Loucy (cell line): ENCODE results near the gene BROX.
"Not testable (repeated sequence)": the region's sequence is repeated elsewhere in the genome, so short reads cannot be mapped to it uniquely, and the experiment has no call there.

Source experiments
- H2AFZ ChIP-seq: fragments of 200-600 bp; sonication (generic); 2 replicates; pipeline ENCODE4 v1.6.0; 2016; ENCODE audit warnings: antibody characterized with exemption, mild to moderate bottlenecking, low read length, moderate library complexity
- H3F3A ChIP-seq: fragments of 200-600 bp; 2 replicates; pipeline ENCODE4 v1.6.0; 2016; ENCODE audit warnings: antibody characterized with exemption, low read depth, mild to moderate bottlenecking
- H3K27me3 ChIP-seq: fragments of 200-600 bp; sonication (generic); 2 replicates; pipeline ENCODE4 v1.6.1; 2014; ENCODE audit warnings: low read length, mild to moderate bottlenecking; ENCODE audit not compliant: insufficient read depth, poor library complexity, severe bottlenecking
- H3K36me3 ChIP-seq: fragments of 200-600 bp; sonication (generic); 2 replicates; pipeline ENCODE4 v1.6.1; 2016; ENCODE audit warnings: low read length; ENCODE audit not compliant: insufficient read depth
- H3K4me1 ChIP-seq: fragments of 200-600 bp; sonication (generic); 2 replicates; pipeline ENCODE4 v1.5.1; 2014; ENCODE audit warnings: low read length, mild to moderate bottlenecking; ENCODE audit not compliant: insufficient read depth, poor library complexity, severe bottlenecking
- H3K4me2 ChIP-seq: fragments of 200-600 bp; sonication (generic); 2 replicates; pipeline ENCODE4 v1.6.0; 2014; ENCODE audit warnings: antibody characterized with exemption, low read length, low read depth, mild to moderate bottlenecking; ENCODE audit not compliant: poor library complexity, severe bottlenecking
- H3K4me3 ChIP-seq: fragments of 200-600 bp; sonication (generic); 2 replicates; pipeline ENCODE4 v1.5.1; 2014; ENCODE audit warnings: low read length, mild to moderate bottlenecking, mixed read lengths; ENCODE audit not compliant: poor library complexity, severe bottlenecking
- H3K79me2 ChIP-seq: fragments of 200-600 bp; sonication (generic); 2 replicates; pipeline ENCODE4 v1.6.1; 2014; ENCODE audit warnings: low read length; ENCODE audit not compliant: insufficient read depth
- H3K9ac ChIP-seq: fragments of 200-600 bp; sonication (generic); 2 replicates; pipeline ENCODE4 v1.6.0; 2014; ENCODE audit warnings: mild to moderate bottlenecking, low read depth, low read length, moderate library complexity; ENCODE audit not compliant: poor library complexity, severe bottlenecking
- H3K9me2 ChIP-seq: fragments of 200-600 bp; sonication (generic); replicated peaks from 2 replicates; pipeline ENCODE4 v1.6.1; 2016; ENCODE audit warnings: low read depth, low read length, mixed read lengths
- H3K9me3 ChIP-seq: fragments of 200-600 bp; sonication (generic); 2 replicates; pipeline ENCODE4 v1.6.1; 2014; ENCODE audit warnings: mild to moderate bottlenecking, antibody characterized with exemption, low read length, low read depth; ENCODE audit not compliant: insufficient read depth
- H4K20me1 ChIP-seq: fragments of 200-600 bp; sonication (generic); 2 replicates; pipeline ENCODE4 v1.6.0; 2014; ENCODE audit warnings: antibody characterized with exemption, low read length, mild to moderate bottlenecking; ENCODE audit not compliant: insufficient read depth, poor library complexity, severe bottlenecking
- CTCF ChIP-seq: fragments of 200-600 bp; sonication (generic); conservative IDR thresholded peaks from 2 replicates; pipeline ENCODE4 v1.5.1; 2014; ENCODE audit warnings: mild to moderate bottlenecking, antibody characterized with exemption, low read length
- EZH2phosphoT487 ChIP-seq: fragments of 200-600 bp; IDR thresholded peaks from 2 replicates; pipeline ENCODE4 v1.6.1; 2018; ENCODE audit warnings: antibody characterized with exemption, mild to moderate bottlenecking, moderate library complexity, borderline replicate concordance

The BROX gene

GRCh38 chr1:222761083-222761482, 48.7 kb downstream of the BROX start:
- Histone ChIP-seq H3F3A (no peaks in the 10 kb centered on the region), H3K9me3 (no peaks in the 10 kb centered on the region), H3K36me3 (no peaks in the 10 kb centered on the region), H3K4me1 (no peaks in the 10 kb centered on the region), H3K4me3 (no peak overlapping the region), H4K20me1 (no peaks in the 10 kb centered on the region), H2AFZ (no peak overlapping the region), H3K27me3 (no peaks in the 10 kb centered on the region), H3K9ac (no peak overlapping the region), H3K9me2 (no peaks in the 10 kb centered on the region), H3K79me2 (no peaks in the 10 kb centered on the region), H3K4me2 (no peak overlapping the region)
- TF ChIP-seq EZH2phosphoT487: no peak
- no peak for TF ChIP-seq CTCF

- not testable (repeated sequence) for H3K9me2 ChIP-seq, H3K4me2 ChIP-seq, H3K4me3 ChIP-seq
Measured at GRCh38 chr1:222762178-222762577, 49.8 kb downstream of the BROX start.

GRCh38 chr1:222767152-222767571, 54.8 kb downstream of the BROX start:
- Histone ChIP-seq H3K4me2 (no peak overlapping the region), H3K4me1 (no peaks in the 10 kb centered on the region), H3K4me3 (no peak overlapping the region), H2AFZ (no peak overlapping the region), H3K9me3 (peaks cover 13% of the 10 kb centered on the region), H3K9ac (no peak overlapping the region), H3K9me2 (no peaks in the 10 kb centered on the region), H3K79me2 (no peaks in the 10 kb centered on the region), H3K27me3 (no peaks in the 10 kb centered on the region), H3K36me3 (no peaks in the 10 kb centered on the region), H3F3A (no peaks in the 10 kb centered on the region), H4K20me1 (no peaks in the 10 kb centered on the region)
- TF ChIP-seq EZH2phosphoT487: no peak
- no peak for TF ChIP-seq CTCF

More at GRCh38 chr1:222762178-222762577, 49.8 kb downstream of the BROX start:
- not testable (repeated sequence) for H3K36me3 ChIP-seq, H4K20me1 ChIP-seq, H2AFZ ChIP-seq, H3K9ac ChIP-seq, H3K79me2 ChIP-seq, H3K4me1 ChIP-seq, H3K9me3 ChIP-seq, H3K27me3 ChIP-seq, H3F3A ChIP-seq

GRCh38 chr1:222768592-222768991, 56.2 kb downstream of the BROX start:
- Histone ChIP-seq H3K36me3 (no peaks in the 10 kb centered on the region), H3K4me3 (no peak overlapping the region), H3K79me2 (no peaks in the 10 kb centered on the region), H2AFZ (no peak overlapping the region), H3K27me3 (no peaks in the 10 kb centered on the region), H3F3A (no peaks in the 10 kb centered on the region), H3K9me2 (no peaks in the 10 kb centered on the region), H3K9ac (no peak overlapping the region), H4K20me1 (no peaks in the 10 kb centered on the region), H3K4me2 (no peak overlapping the region), H3K4me1 (no peaks in the 10 kb centered on the region), H3K9me3 (peaks cover 13% of the 10 kb centered on the region)
- no peak for TF ChIP-seq CTCF
- no peak for TF ChIP-seq EZH2phosphoT487
